HepG2 (cell line): ENCODE data around the gene HNRNPC. TPM values are rescaled to one million over a fixed set of nuclear protein-coding genes. Genes with fewer than 3 reads are reported as not detected.

Experiments used
- ATAC-seq: fragments of 200-7000 bp; cut with Tn5 transposase; 3 replicates; pipeline ENCODE4 v1.9.1; 2020; ENCODE audit warnings: mild to moderate bottlenecking, moderate library complexity
- BruUV-seq: library from RNA; stranded (reverse); fragments of 400-500 nt; replicated peaks from 2 replicates; lab custom pipeline; 2021; lab: Mats Ljungman, UMichigan
- CTCF ChIA-PET: fragments of 300-600 bp; formaldehyde crosslinking; extraction: SDS; loops from one replicate; lab custom pipeline; 2021; ENCODE audit warnings: low total read pairs, inconsistent platforms, low intra/inter-chr PET ratio; lab: Yijun Ruan, JAX
- POLR2A ChIA-PET: fragments of 350-600 bp; sonication (Branson Sonifier 250); formaldehyde crosslinking; loops from one replicate; lab custom pipeline; 2020; ENCODE audit warnings: antibody characterized with exemption, inconsistent platforms; lab: Yijun Ruan, JAX
- DNase-seq: peaks from one replicate; pipeline ENCODE4 v3.0.0-alpha.2; 2015; ENCODE audit warnings: low spot score
- FAIRE-seq: peaks from 3 replicates; lab custom pipeline; 2011; peaks lifted over from hg19 to GRCh38; lab: Jason Lieb, UNC
- H2AFZ ChIP-seq: one replicate; pipeline ENCODE4 v1.6.1; 2011; ENCODE audit warnings: low read length, inconsistent platforms
- H3K27ac ChIP-seq: fragments of 300-600 bp; 3 replicates; pipeline ENCODE4 v1.8.0; 2011; ENCODE audit warnings: mixed run types, mild to moderate bottlenecking, mixed read lengths, low read length, inconsistent platforms; ENCODE audit not compliant: insufficient read depth; ENCODE audit errors: extremely low read length
- H3K27me3 ChIP-seq, 2 experiments: fragments of 200-600 bp in 1 of 2; 2 replicates in 1 of 2; 3 replicates in 1 of 2; pipeline versions ENCODE4 v1.6.0 to v1.8.0; 2011; ENCODE audit warnings: low read length in 2 of 2, mild to moderate bottlenecking in 2 of 2, moderate library complexity in 2 of 2, inconsistent platforms in 1 of 2; ENCODE audit not compliant: insufficient read depth in 2 of 2, control insufficient read depth in 1 of 2
- H3K36me3 ChIP-seq, 2 experiments: fragments of 200-600 bp in 1 of 2; replicated peaks in 1 of 2; 2 replicates in 1 of 2; 3 replicates in 1 of 2; pipeline versions ENCODE4 v1.5.1 to v1.8.0; 2011; ENCODE audit warnings: low read length in 2 of 2, inconsistent platforms in 1 of 2; ENCODE audit not compliant: insufficient read depth in 2 of 2, control insufficient read depth in 1 of 2
- H3K4me1 ChIP-seq: 2 replicates; pipeline ENCODE4 v1.5.1; 2012; ENCODE audit warnings: low read length, inconsistent platforms; ENCODE audit not compliant: insufficient read depth
- H3K4me2 ChIP-seq: 2 replicates; pipeline ENCODE4 v1.6.0; 2011; ENCODE audit warnings: low read depth, low read length, inconsistent platforms
- H3K4me3 ChIP-seq, 3 experiments: fragments of 200-600 bp in 1 of 3; sonication (generic), shearing (Covaris generic) in 1 of 3; replicated peaks in 1 of 3; 2 replicates each; pipeline ENCODE4 v1.5.1; 2011 to 2016; ENCODE audit warnings: low read length in 3 of 3, inconsistent platforms in 2 of 3, low read depth in 2 of 3, mild to moderate bottlenecking in 2 of 3, control low read depth in 1 of 3, mixed read lengths in 1 of 3; ENCODE audit not compliant: insufficient read depth in 1 of 3
- H3K79me2 ChIP-seq: one replicate; pipeline ENCODE4 v1.6.1; 2011; ENCODE audit warnings: low read length, inconsistent platforms; ENCODE audit not compliant: insufficient read depth
- H3K9ac ChIP-seq: 2 replicates; pipeline ENCODE4 v1.6.0; 2011; ENCODE audit warnings: mild to moderate bottlenecking, low read depth, low read length, inconsistent platforms; ENCODE audit not compliant: insufficient read depth
- H3K9me3 ChIP-seq: 2 replicates; pipeline ENCODE4 v1.5.1; 2012; ENCODE audit warnings: mild to moderate bottlenecking, low read length
- H4K20me1 ChIP-seq: 2 replicates; pipeline ENCODE4 v1.6.0; 2011; ENCODE audit warnings: inconsistent platforms, mild to moderate bottlenecking, low read length, moderate library complexity; ENCODE audit not compliant: insufficient read depth
- ARHGAP35 ChIP-seq: sonication (generic); formaldehyde crosslinking; IDR thresholded peaks from 2 replicates; pipeline ENCODE4 v1.9.0; 2022; ENCODE audit warnings: mild to moderate bottlenecking, inconsistent platforms, moderate library complexity, missing genetic modification reagents, borderline replicate concordance
- GABPB1 ChIP-seq: IDR thresholded peaks from 2 replicates; pipeline ENCODE4 v1.6.1; 2016; ENCODE audit warnings: mild to moderate bottlenecking, missing genetic modification reagents, moderate library complexity, missing compliant biosample characterization
- MXD4 ChIP-seq: IDR thresholded peaks from 2 replicates; pipeline ENCODE4 v1.6.1; 2016; ENCODE audit warnings: mild to moderate bottlenecking, missing biosample characterization, missing genetic modification reagents
- PHB2 ChIP-seq: fragments of 450-650 bp; IDR thresholded peaks from 2 replicates; pipeline ENCODE4 v1.6.1; 2018; ENCODE audit not compliant: partially characterized antibody
- RBM22 ChIP-seq: fragments of 200-400 bp; formaldehyde crosslinking; optimal IDR thresholded peaks from 2 replicates; pipeline ENCODE3; 2017; ENCODE audit warnings: mild to moderate bottlenecking, low read length, moderate library complexity
- RCOR2 ChIP-seq: IDR thresholded peaks from 2 replicates; pipeline ENCODE4 v1.6.1; 2016; ENCODE audit warnings: missing biosample characterization, missing genetic modification reagents
- SRF ChIP-seq: IDR thresholded peaks from 2 replicates; pipeline ENCODE4 v1.6.1; 2011; ENCODE audit warnings: mild to moderate bottlenecking, low read depth, low read length, moderate library complexity
- TGIF2 ChIP-seq: IDR thresholded peaks from 2 replicates; pipeline ENCODE4 v1.6.1; 2016; ENCODE audit warnings: control low read depth, missing compliant biosample characterization
- TMF1 ChIP-seq: sonication (generic); formaldehyde crosslinking; IDR thresholded peaks from 2 replicates; pipeline ENCODE4 v1.8.1; 2022; ENCODE audit warnings: low read depth, missing genetic modification reagents
- ZNF7 ChIP-seq: IDR thresholded peaks from 2 replicates; pipeline ENCODE4 v1.6.1; 2016; ENCODE audit warnings: missing biosample characterization, missing genetic modification reagents
- ZNF883 ChIP-seq: sonication (generic); formaldehyde crosslinking; IDR thresholded peaks from 2 replicates; pipeline ENCODE4 v1.5.1; 2020; ENCODE audit warnings: mild to moderate bottlenecking, missing genetic modification reagents; ENCODE audit errors: not compliant biosample characterization
- WGBS: methylation state at CpG from one replicate; pipeline ENCODE4 v1.1.6; 2017; ENCODE audit warnings: low lambda C conversion rate; 5-methylcytosine and 5-hydroxymethylcytosine counted together
- in situ Hi-C: cut with HindIII; loops from 2 replicates; pipeline ENCODE4 v1.10.0; 2017; ENCODE audit warnings: low pct_unique_long_range_greater_than_20kb; ENCODE audit not compliant: extremely low pct_ligation_motif_present
- intact Hi-C: fragments of 100-400 bp; cut with micrococcal nuclease; formaldehyde crosslinking; loops from one replicate; pipeline ENCODE4 v1.10.0; 2022; ENCODE audit not compliant: unreplicated experiment
- polyA plus RNA-seq, 8 experiments: library from polyadenylated mRNA; depleted of rRNA in 3 of 8; stranded (reverse) in 7 of 8; unstranded in 1 of 8; fragments of >200 nt; fragmentation: Illumina TruSeq in 4 of 8; extraction: Trizol in 4 of 8; gene quantifications; 2 replicates each; pipeline versions ENCODE4 v1.2.1 to v1.2.3, GENCODE V29; 2011 to 2016; ENCODE audit warnings: low read depth in 4 of 8, missing spikeins in 1 of 8, mixed read lengths in 1 of 8; ENCODE audit not compliant: insufficient read depth in 1 of 8
- total RNA-seq, 5 experiments: library from RNA; depleted of rRNA; stranded (reverse); fragments of >200 nt; fragmentation: Illumina TruSeq; extraction: Trizol; gene quantifications; 2 replicates each; pipeline ENCODE4 v1.2.3, GENCODE V29; 2016; ENCODE audit warnings: low read depth in 1 of 5
- TF ChIP-seq, protein P1 (sequence below): sonication (generic); formaldehyde crosslinking; IDR thresholded peaks from 2 replicates; pipeline ENCODE4 v1.8.1; 2022; ENCODE audit warnings: low read depth, mild to moderate bottlenecking, missing genetic modification reagents
- TF ChIP-seq, protein P2 (sequence below), 2 experiments: sonication (generic) in 1 of 2; formaldehyde crosslinking in 1 of 2; IDR thresholded peaks; 2 replicates each; pipeline versions ENCODE4 v1.4.0 to v1.6.1; 2016 to 2020; ENCODE audit warnings: borderline replicate concordance in 1 of 2, low read depth in 1 of 2, mild to moderate bottlenecking in 1 of 2, missing genetic modification reagents in 1 of 2
- TF ChIP-seq, protein P3 (sequence below): IDR thresholded peaks from 2 replicates; pipeline ENCODE4 v1.6.1; 2012; ENCODE audit warnings: low read depth, low read length, improper control_type of control experiment

HNRNPC gene
- total and polyA plus RNA-seq, 2 of the 13 experiments (the other 11 are each of a cell fraction or from before 2014, with no cell fraction given): 628 to 1,099 TPM

DNA sequence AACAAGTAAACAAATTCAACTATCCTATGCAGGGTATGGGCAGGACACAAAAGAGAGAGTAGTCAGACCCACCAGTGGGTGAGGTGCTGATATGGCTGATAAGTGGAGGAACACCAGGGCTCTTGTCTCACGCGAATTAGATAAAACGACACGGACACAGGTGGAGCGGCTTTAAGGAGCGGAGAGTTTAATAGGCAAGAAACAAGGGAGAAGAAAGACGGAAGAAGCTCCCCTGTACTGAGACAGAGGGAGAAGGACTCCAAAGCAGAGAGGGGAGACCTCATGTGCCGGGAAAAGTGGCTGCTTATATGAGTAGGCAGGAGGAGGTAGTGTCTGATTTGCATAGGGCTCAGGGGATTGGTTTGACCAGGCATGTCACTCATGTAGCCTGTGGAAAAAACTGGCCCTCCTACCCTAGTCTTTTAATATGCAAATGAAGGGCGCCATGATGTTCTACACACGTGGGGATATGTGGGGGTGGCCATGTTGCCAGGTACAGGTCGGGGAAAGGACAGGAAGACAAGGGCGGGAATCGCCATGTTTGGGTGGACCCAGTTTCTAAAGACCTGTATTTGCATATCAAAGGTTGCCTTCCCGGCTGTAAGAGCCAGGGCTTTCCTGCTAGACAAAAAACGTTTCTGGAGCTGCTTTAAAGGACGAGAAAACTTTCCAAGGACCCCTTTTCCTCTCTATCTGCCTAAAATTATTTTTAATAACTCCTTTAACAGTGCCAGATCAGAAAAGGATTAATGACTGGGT, 39.4 kb upstream of the HNRNPC start:
- H3K79me2 ChIP-seq: no peaks in the 10 kb centered on the region
- H3K9me3 ChIP-seq: no peaks in the 10 kb centered on the region
- intact Hi-C loops: loop anchor here (2.0 kb wide), 1 partner anchor 40 kb away; the partner anchor contains the start of gene HNRNPC
- H2AFZ ChIP-seq: peak overlapping the region; percentile 59
- peak; percentile 95 for ATAC-seq
- peak overlapping the region; percentile 88 for H3K27ac ChIP-seq
- BruUV-seq: no TSS peak
- peak; percentile 100 for DNase-seq
- H3K9ac ChIP-seq: peak overlapping the region; percentile 80
- in situ Hi-C loops: no loop called here
- CTCF ChIA-PET: no interaction called here
- peak; percentile 96 for FAIRE-seq
- H3K36me3 ChIP-seq: no peaks in the 10 kb centered on the region
- peaks cover 37% of the 10 kb centered on the region for H3K4me1 ChIP-seq
- 7% methylated on average over 16 of the region's 16 CpGs for whole genome bisulfite sequencing
- H3K4me2 ChIP-seq: peak overlapping the region; percentile 94
- H3K4me3 ChIP-seq: peak overlapping the region; percentile 50 to 70 (median 59)
- H4K20me1 ChIP-seq: no peaks in the 10 kb centered on the region
- no peaks in the 10 kb centered on the region; a peak in 1 of 5 replicates for H3K27me3 ChIP-seq
- POLR2A ChIA-PET: interaction anchor here (0.8 to 2.8 kb wide), 19 partner anchors 10 to 253 kb away, joined by 3 to 11 read pairs (median 4); partner anchors contain the start of genes CHD8 and METTL3
- peak; percentile 75; the same call in 1 of the 2 replicates for TF ChIP-seq TGIF2 (CRISPR knock-in tag)
- TF ChIP-seq MXD4 (CRISPR knock-in tag): peak; percentile 99
- TF ChIP-seq PHB2: no peak
- TF ChIP-seq, protein P1, sequence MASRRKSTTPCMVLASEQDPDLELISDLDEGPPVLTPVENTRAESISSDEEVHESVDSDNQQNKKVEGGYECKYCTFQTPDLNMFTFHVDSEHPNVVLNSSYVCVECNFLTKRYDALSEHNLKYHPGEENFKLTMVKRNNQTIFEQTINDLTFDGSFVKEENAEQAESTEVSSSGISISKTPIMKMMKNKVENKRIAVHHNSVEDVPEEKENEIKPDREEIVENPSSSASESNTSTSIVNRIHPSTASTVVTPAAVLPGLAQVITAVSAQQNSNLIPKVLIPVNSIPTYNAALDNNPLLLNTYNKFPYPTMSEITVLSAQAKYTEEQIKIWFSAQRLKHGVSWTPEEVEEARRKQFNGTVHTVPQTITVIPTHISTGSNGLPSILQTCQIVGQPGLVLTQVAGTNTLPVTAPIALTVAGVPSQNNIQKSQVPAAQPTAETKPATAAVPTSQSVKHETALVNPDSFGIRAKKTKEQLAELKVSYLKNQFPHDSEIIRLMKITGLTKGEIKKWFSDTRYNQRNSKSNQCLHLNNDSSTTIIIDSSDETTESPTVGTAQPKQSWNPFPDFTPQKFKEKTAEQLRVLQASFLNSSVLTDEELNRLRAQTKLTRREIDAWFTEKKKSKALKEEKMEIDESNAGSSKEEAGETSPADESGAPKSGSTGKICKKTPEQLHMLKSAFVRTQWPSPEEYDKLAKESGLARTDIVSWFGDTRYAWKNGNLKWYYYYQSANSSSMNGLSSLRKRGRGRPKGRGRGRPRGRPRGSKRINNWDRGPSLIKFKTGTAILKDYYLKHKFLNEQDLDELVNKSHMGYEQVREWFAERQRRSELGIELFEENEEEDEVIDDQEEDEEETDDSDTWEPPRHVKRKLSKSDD (CRISPR knock-in tag): no peak; the same call in 1 of the 2 replicates
- peak; percentile 95 for TF ChIP-seq SRF
- TF ChIP-seq, protein P2, sequence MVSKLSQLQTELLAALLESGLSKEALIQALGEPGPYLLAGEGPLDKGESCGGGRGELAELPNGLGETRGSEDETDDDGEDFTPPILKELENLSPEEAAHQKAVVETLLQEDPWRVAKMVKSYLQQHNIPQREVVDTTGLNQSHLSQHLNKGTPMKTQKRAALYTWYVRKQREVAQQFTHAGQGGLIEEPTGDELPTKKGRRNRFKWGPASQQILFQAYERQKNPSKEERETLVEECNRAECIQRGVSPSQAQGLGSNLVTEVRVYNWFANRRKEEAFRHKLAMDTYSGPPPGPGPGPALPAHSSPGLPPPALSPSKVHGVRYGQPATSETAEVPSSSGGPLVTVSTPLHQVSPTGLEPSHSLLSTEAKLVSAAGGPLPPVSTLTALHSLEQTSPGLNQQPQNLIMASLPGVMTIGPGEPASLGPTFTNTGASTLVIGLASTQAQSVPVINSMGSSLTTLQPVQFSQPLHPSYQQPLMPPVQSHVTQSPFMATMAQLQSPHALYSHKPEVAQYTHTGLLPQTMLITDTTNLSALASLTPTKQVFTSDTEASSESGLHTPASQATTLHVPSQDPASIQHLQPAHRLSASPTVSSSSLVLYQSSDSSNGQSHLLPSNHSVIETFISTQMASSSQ (IDR thresholded peaks at IDR 0.05; ENCODE audit: low read depth): no peak
- TF ChIP-seq, protein P2 (CRISPR knock-in tag; IDR thresholded peaks at IDR 0.05; ENCODE audit: borderline replicate concordance): peak; percentile 34; the same call in 1 of the 2 replicates
- TF ChIP-seq ZNF883: peak; percentile 26
- peak; percentile 86 for TF ChIP-seq ZNF7 (CRISPR knock-in tag)
- no peak for TF ChIP-seq ARHGAP35
- TF ChIP-seq RCOR2 (CRISPR knock-in tag): peak; percentile 58; the same call in 1 of the 2 replicates
- TF ChIP-seq, protein P3, sequence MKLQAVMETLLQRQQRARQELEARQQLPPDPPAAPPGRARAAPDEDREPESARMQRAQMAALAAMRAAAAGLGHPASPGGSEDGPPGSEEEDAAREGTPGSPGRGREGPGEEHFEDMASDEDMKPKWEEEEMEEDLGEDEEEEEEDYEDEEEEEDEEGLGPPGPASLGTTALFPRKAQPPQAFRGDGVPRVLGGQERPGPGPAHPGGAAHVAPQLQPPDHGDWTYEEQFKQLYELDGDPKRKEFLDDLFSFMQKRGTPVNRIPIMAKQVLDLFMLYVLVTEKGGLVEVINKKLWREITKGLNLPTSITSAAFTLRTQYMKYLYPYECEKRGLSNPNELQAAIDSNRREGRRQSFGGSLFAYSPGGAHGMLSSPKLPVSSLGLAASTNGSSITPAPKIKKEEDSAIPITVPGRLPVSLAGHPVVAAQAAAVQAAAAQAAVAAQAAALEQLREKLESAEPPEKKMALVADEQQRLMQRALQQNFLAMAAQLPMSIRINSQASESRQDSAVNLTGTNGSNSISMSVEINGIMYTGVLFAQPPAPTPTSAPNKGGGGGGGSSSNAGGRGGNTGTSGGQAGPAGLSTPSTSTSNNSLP: peak; percentile 62; the same call in 1 of the 2 replicates
- peak; percentile 52; the same call in 1 of the 2 replicates for TF ChIP-seq GABPB1 (CRISPR knock-in tag)
- TF ChIP-seq RBM22: no peak
- TF ChIP-seq TMF1: peak; percentile 15; the same call in 1 of the 2 replicates
